Effector CD8-positive, alpha-beta T cell (primary cell): ENCODE data around the gene RBM45.
"Not testable (repeated sequence)": the region's sequence is repeated elsewhere in the genome, so short reads cannot be mapped to it uniquely, and the experiment has no call there.

Experiments
- DNase-seq: peaks from one replicate; lab custom pipeline; 2025; lab: John Stamatoyannopoulos, UW
- total RNA-seq, 4 experiments: gene quantifications; one replicate each; lab custom pipeline; 2026; lab: John Stamatoyannopoulos, UW

RBM45 gene
- 15.7 to 34.4 (median 27.3) reads per million in 4 experiments for total RNA-seq

- peak; percentile 64 for DNase-seq
Measured at GRCh38 chr2:178112202-178113152, at the start of gene RBM45. Gene RBM45 (plus strand): TSS chr2:178112437. CDS start chr2:178112547, 110 bp downstream.

- no peak for DNase-seq
Measured at GRCh38 chr2:178066324-178066723, 45.9 kb upstream of the RBM45 start.

GRCh38 chr2:178066890-178067669 lies 45.2 kb upstream of the RBM45 start:
- DNase-seq: no peak

GRCh38 chr2:178068823-178069454 lies 43.3 kb upstream of the RBM45 start:
- DNase-seq: no peak

- no peak for DNase-seq
Measured at GRCh38 chr2:178069551-178069950, 42.7 kb upstream of the RBM45 start.

GRCh38 chr2:178070824-178071223 lies 41.4 kb upstream of the RBM45 start:
- DNase-seq: no peak

GRCh38 chr2:178072000-178072382 lies 40.2 kb upstream of the RBM45 start:
- no peak for DNase-seq

GRCh38 chr2:178072383-178073301 lies 39.6 kb upstream of the RBM45 start, which contains the start of gene PDE11A:
Gene PDE11A (minus strand): TSS chr2:178072777. CDS start chr2:178072437, 340 bp downstream.
- no peak for DNase-seq

- DNase-seq: no peak
Measured at GRCh38 chr2:178074123-178075005, 37.9 kb upstream of the RBM45 start.

GRCh38 chr2:178075006-178075326 lies 37.3 kb upstream of the RBM45 start:
- DNase-seq: no peak

GRCh38 chr2:178076130-178076529 lies 36.1 kb upstream of the RBM45 start:
- DNase-seq: no peak

- DNase-seq: not testable (repeated sequence)
Measured at GRCh38 chr2:178079279-178079678, 33.0 kb upstream of the RBM45 start.

- DNase-seq: no peak
Measured at GRCh38 chr2:178082408-178083045, 29.7 kb upstream of the RBM45 start.

GRCh38 chr2:178084273-178084672 lies 28.0 kb upstream of the RBM45 start:
- no peak for DNase-seq

- DNase-seq: no peak
Measured at GRCh38 chr2:178088774-178089270, 23.4 kb upstream of the RBM45 start.

- DNase-seq: no peak
Measured at GRCh38 chr2:178093471-178093870, 18.8 kb upstream of the RBM45 start.

- no peak for DNase-seq
Measured at GRCh38 chr2:178101321-178102079, 10.7 kb upstream of the RBM45 start.

GRCh38 chr2:178105566-178105965 lies 6.7 kb upstream of the RBM45 start:
- DNase-seq: no peak

GRCh38 chr2:178106053-178106452 lies 6.2 kb upstream of the RBM45 start:
- no peak for DNase-seq
